Tibial artery (tissue), 4 donors: ENCODE measurements around the gene SLC6A19.

ENCODE experiments used
- DNase-seq, 2 donors: peaks; one replicate each; pipeline ENCODE4 v3.0.0-alpha.2; 2019
- H3K27ac ChIP-seq, 2 donors: fragments of 200-600 bp; sonication (generic) in 1 of 2; 1 replicate in 1 of 2; 2 replicates in 1 of 2; pipeline ENCODE4 v1.5.1; 2018 to 2019; ENCODE audit warnings: mild to moderate bottlenecking in 1 of 2
- H3K27me3 ChIP-seq, 2 donors: fragments of 200-600 bp; sonication (generic) in 1 of 2; one replicate each; pipeline versions ENCODE4 v1.5.1 to v1.6.0; 2016 to 2019
- H3K36me3 ChIP-seq, 3 donors: fragments of 200-600 bp; sonication (generic) in 2 of 3; one replicate each; pipeline ENCODE4 v1.5.1; 2016 to 2019; ENCODE audit warnings: mild to moderate bottlenecking in 2 of 3
- H3K4me1 ChIP-seq, 4 donors: fragments of 200-600 bp; sonication (generic) in 2 of 4; 1 replicate in 3 of 4; 2 replicates in 1 of 4; pipeline ENCODE4 v1.5.1; 2016 to 2019
- H3K4me3 ChIP-seq, 2 donors: fragments of 200-600 bp; sonication (generic) in 1 of 2; 1 replicate in 1 of 2; 2 replicates in 1 of 2; pipeline ENCODE4 v1.5.1; 2018 to 2019; ENCODE audit warnings: mild to moderate bottlenecking in 2 of 2
- H3K9me3 ChIP-seq, 3 donors: fragments of 200-600 bp; sonication (generic) in 1 of 3; one replicate each; pipeline ENCODE4 v1.5.1; 2016 to 2019
- intact Hi-C: fragments of 100-400 bp; cut with DNase I; formaldehyde crosslinking; loops from one replicate; pipeline ENCODE4 v1.15.0; 2023; ENCODE audit warnings: low total_unique reads
- TF ChIP-seq, protein P1 (sequence below), 2 experiments: fragments of 200-600 bp in 1 of 2; fragments of 450-650 bp in 1 of 2; IDR thresholded peaks; one replicate each; pipeline ENCODE4 v1.5.1; 2017 to 2019; ENCODE audit warnings: antibody characterized with exemption in 2 of 2, mild to moderate bottlenecking in 1 of 2, moderate library complexity in 1 of 2

SLC6A19 gene

DNA sequence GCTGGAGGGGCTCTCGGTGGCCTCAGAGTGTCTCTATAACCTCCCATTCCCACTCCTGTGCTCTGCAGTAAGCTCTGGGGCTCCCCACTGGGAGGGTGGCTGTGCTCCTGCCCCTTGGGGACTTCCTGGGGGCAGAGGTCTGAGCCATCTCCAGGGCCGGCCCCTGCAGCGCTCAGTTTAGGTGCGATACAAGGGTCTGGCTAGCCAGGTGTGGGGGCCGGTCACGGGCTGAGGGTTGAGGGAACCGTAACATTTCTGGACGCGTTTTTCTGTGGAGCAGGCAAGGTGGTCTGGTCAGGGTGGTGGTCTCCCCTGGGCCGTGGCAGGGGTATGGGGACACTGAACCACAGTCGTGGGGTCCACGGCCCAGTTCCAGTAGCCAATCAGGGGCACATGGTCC, 38.0 kb upstream of the SLC6A19 start:
- intact Hi-C loops, result no loop called here

DNA sequence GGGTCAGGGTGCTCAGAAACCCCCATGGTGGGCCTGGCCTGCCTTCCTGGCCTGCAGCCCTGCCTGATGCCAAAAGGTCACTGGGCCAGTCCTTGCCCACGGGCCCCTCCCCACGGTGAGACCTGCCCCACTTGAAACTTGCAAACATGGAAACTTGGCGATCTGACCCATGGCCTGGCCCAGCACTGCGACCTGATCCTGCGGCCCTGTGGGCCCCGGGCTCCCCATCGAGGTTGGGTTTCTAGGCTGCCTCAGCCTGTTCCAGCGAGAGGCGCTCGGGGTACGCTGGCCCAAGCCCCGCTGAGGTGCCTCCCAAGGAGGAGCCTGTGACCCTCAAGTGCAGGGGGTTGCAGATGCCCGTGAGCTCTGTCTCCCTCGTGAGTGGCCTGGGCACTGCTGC, 37.5 kb upstream of the SLC6A19 start:
- intact Hi-C loops, result no loop called here
- TF ChIP-seq, protein P1, sequence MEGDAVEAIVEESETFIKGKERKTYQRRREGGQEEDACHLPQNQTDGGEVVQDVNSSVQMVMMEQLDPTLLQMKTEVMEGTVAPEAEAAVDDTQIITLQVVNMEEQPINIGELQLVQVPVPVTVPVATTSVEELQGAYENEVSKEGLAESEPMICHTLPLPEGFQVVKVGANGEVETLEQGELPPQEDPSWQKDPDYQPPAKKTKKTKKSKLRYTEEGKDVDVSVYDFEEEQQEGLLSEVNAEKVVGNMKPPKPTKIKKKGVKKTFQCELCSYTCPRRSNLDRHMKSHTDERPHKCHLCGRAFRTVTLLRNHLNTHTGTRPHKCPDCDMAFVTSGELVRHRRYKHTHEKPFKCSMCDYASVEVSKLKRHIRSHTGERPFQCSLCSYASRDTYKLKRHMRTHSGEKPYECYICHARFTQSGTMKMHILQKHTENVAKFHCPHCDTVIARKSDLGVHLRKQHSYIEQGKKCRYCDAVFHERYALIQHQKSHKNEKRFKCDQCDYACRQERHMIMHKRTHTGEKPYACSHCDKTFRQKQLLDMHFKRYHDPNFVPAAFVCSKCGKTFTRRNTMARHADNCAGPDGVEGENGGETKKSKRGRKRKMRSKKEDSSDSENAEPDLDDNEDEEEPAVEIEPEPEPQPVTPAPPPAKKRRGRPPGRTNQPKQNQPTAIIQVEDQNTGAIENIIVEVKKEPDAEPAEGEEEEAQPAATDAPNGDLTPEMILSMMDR (IDR thresholded peaks at IDR 0.05), result no peak

More for the DNA sequence above, 38.0 kb upstream of the SLC6A19 start:
- DNase-seq, result no peak
- no peak overlapping the region for H3K4me3 ChIP-seq
- H3K9me3 ChIP-seq, result no peaks in the 10 kb centered on the region
- no peaks in the 10 kb centered on the region for H3K36me3 ChIP-seq
- H3K27me3 ChIP-seq, result peaks cover 0 to 60% of the 10 kb centered on the region in 2 donors
- TF ChIP-seq, protein P1 (IDR thresholded peaks at IDR 0.05), result no peak
- H3K27ac ChIP-seq, result no peak overlapping the region
- H3K4me1 ChIP-seq, result peaks cover 0 to 5% (median 0%) of the 10 kb centered on the region in 4 donors

DNA sequence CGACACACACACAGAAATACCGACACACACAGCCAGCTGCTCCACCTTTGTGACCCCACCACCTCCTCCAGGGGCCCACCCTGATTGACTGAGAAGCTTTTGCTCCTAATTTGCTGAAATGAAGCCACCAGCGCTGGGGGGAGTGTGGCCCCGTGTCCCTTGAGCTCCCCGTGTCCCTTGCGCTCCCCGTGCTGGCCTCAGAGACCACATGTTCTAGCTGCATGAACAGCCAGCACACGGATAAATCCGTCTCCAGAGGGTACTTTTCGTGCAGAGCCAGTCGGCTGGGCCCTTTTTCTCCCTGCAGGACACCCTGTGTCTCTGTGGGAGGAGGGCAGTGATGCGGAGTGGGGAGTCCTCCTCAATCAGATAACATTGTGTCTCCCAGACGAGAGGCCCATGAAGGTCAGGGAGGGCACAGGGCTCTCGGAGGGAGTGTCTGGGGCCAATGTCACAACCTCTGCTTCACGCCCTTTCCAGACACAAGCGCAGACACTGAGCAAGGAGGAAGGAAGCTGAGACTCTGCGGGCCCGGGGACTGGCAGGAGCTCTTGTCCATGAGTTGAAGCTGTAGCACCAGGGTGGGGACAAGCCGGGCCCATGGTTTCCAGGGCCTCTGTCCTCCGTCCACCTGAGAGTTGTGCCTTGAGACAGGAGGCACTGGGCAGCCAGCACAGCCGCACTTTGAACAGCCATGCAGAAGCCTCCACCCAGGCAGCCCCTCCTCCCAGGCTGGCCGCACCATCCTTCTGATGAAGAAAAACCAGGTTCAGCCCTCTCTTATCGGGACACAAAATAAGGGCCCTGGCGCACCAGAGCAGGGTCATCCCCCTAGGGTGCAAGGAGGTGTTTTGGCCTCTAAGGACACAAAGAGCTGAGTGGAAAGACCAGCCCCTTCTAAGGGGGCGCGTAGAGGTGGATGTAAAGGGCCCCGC, 36.4 kb upstream of the SLC6A19 start:
- DNase-seq, result no peak
- no peak overlapping the region for H3K27ac ChIP-seq
- peaks cover 0 to 55% of the 10 kb centered on the region in 2 donors for H3K27me3 ChIP-seq
- no peaks in the 10 kb centered on the region for H3K9me3 ChIP-seq
- H3K4me3 ChIP-seq, result no peak overlapping the region
- H3K4me1 ChIP-seq, result peaks cover 0 to 5% (median 0%) of the 10 kb centered on the region in 4 donors
- intact Hi-C loops, result no loop called here
- TF ChIP-seq, protein P1 (IDR thresholded peaks at IDR 0.05), result no peak
- H3K36me3 ChIP-seq, result no peaks in the 10 kb centered on the region

More for the DNA sequence above, 37.5 kb upstream of the SLC6A19 start:
- H3K27me3 ChIP-seq, result peaks cover 0 to 58% of the 10 kb centered on the region in 2 donors
- H3K27ac ChIP-seq, result no peak overlapping the region
- H3K4me1 ChIP-seq, result peaks cover 0 to 5% (median 0%) of the 10 kb centered on the region in 4 donors
- no peak for DNase-seq
- no peaks in the 10 kb centered on the region for H3K9me3 ChIP-seq
- H3K36me3 ChIP-seq, result no peaks in the 10 kb centered on the region
- no peak overlapping the region for H3K4me3 ChIP-seq

DNA sequence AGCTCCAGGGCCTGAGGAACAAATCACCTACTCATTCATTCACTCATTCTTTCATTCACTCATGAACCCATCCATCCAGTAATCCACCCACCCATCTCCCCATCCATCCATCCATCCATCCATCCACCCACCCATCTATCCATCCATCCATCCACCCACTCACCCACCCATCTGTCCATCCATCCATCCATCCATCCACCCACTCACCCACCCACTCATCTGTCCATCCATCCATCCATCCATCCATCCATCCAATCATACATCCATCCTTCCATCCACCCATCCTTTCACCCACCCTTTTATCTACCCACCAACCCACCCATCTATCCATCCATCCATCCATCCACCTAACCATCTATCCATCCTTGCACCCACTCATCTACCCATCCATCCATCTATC, 35.5 kb upstream of the SLC6A19 start:
- TF ChIP-seq, protein P1 (IDR thresholded peaks at IDR 0.05), result no peak
- peaks cover 0 to 55% of the 10 kb centered on the region in 2 donors for H3K27me3 ChIP-seq
- peaks cover 0 to 5% (median 0%) of the 10 kb centered on the region in 4 donors for H3K4me1 ChIP-seq
- no peaks in the 10 kb centered on the region for H3K36me3 ChIP-seq
- DNase-seq, result no peak
- no peak overlapping the region for H3K4me3 ChIP-seq
- H3K27ac ChIP-seq, result no peak overlapping the region
- intact Hi-C loops, result no loop called here
- no peaks in the 10 kb centered on the region for H3K9me3 ChIP-seq

DNA sequence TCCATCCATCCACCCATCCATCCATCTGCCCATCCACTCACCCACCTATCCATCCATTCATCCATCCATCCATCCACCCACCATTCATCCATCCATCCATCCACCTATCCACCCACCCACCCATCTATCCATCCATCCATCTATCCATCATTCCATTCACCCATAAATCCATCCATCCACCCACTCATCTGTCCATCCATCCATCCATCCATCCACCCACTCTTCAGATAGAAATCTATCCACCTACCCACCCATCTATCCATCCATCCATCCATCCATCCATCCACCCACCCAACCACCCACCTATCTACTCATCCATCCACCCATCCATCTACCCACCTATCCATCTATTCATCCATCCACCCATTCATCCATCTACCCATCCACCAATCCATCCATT, 35.0 kb upstream of the SLC6A19 start:
- Histone ChIP-seq H3K9me3 (no peaks in the 10 kb centered on the region), H3K4me3 (no peak overlapping the region), H3K27ac (no peak overlapping the region), H3K4me1 (peaks cover 0 to 5% (median 0%) of the 10 kb centered on the region in 4 donors), H3K36me3 (no peaks in the 10 kb centered on the region), H3K27me3 (peaks cover 0 to 50% of the 10 kb centered on the region in 2 donors)
- intact Hi-C loops, result no loop called here
- no peak for DNase-seq
- TF ChIP-seq, protein P1 (IDR thresholded peaks at IDR 0.05), result no peak
